ENCODE results near the gene SPATA31C1.
"Not testable (repeated sequence)": the region's sequence is repeated elsewhere in the genome, so short reads cannot be mapped to it uniquely, and the experiment has no call there.

- not testable (repeated sequence) for TF ChIP-seq EZH2phosphoT487 (IDR thresholded peaks at IDR 0.05; ENCODE audit: insufficient read depth, low read depth); EZH2 (IDR thresholded peaks at IDR 0.05; ENCODE audit: insufficient read depth, poor library complexity, severe bottlenecking)
These were observed 7.1 kb downstream of the SPATA31C1 start for GRCh38 chr9:87924851-87925250.
